ENCODE results near the gene BLVRB.
A peak's percentile ranks its signal among the peaks of the same experiment; 100 is the strongest.

BLVRB gene

DNA sequence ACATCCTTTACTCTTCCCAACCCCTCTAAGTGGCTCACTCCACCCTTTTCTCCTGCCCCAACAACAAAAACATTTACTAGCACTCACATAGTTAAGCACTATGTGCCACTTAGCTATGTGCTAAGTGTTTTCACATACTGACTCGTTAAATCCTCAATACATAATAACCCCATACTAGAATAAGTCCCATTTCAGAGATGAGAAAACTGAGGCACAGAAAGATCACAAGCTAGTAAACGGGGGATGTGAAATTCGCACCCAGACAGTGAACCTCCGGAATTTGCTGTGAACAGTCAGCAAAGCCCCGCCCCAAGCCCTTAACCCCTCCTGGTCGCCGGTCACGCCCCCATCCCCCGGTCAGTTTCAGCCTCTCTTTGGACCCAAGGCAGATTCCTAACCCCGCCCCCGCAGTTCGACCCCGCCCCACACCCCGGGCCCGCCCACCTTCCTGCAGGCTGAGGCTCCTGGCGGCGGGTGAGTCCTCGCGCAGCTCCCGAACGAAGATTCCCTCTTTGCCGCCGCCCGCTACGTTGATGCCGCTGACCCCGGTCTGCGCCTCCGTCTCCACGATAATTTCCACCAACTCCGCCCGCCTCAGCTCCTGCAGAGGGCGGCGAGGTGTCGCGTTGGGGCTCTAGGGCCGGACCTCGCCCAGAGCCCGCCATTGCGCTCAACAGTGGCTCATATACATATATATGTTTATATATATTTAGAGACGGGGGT, 62.1 kb downstream of the BLVRB start:
- DNase-seq (ENCODE audit: low read depth in 3 of 3) = peak; percentile 50 to 64 (median 61)

DNA sequence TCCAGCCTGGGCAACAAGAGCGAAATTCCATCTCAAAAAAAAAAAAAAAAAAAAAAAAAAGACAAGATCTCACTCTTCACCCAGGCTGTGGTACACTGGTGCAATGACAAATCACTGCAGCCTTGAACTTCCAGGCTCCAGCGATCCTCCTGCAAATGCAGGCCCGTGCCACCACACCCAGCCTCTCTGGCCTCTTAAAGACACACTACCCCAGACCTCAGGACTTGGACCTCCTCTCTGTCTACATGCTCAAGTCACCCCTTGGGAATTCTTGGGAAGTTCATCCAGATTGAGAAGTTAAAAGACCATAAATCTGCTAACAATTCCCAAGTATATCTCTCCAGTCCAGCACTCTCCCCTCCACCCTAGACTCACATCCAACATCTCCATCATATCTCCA, 65.0 kb downstream of the BLVRB start:
- DNase-seq (ENCODE audit: low read depth in 3 of 3) = no peak

DNA sequence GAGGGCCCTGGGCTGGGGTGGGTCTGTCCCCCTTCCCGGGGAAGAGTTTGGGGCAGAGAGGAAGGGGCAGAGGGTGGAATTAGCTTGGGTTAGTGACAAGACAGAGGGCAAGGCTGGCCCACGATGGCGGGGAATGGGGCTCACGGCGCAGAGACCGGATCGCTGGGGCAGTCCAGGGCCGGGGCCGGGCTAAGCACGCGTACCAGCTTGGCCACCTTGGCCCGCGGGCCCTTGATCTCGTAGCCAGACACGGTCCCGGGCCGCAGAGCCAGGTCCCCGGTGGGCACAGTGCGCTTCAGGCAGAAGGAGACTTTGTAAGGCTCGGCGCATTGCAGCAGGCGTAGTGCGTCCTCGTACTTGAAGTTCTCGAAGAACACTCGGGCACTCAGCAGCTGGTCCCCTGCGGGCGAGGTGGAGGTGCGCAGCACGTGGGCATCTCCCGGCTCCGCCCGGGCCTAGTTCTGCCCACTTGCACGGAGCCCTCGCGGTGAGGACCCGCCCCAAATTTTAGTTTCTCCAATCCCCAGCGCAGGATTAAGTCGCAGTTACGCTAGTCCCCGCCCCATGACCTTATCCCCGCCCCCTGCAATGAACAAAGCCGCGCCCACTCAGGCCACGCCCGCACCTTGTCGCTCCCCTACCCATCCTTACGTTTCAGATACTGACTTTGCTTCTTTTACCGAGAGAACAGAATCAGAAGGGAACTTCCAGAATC, 67.0 kb downstream of the BLVRB start:
- DNase-seq (ENCODE audit: low read depth in 3 of 3) = peak; percentile 27 to 62 (median 44)
